Adrenal gland (tissue), 12 donors: ENCODE data around the gene ASAP2. TPM values are rescaled to one million over a fixed set of nuclear protein-coding genes. Genes with fewer than 3 reads are reported as not detected.
A peak's percentile ranks its signal among the peaks of the same experiment; 100 is the strongest.

Experiments used
- DNase-seq, 7 donors: peaks; one replicate each; pipeline ENCODE4 v3.0.0-alpha.2; 2019 to 2020
- H3K27ac ChIP-seq, 5 donors: fragments of 200-600 bp; sonication (generic) in 4 of 5; 1 replicate in 3 of 5; 2 replicates in 2 of 5; pipeline versions ENCODE4 v1.5.1 to v1.8.0; 2016 to 2020; ENCODE audit warnings: mild to moderate bottlenecking in 1 of 5
- H3K27me3 ChIP-seq: fragments of 200-600 bp; 2 replicates; pipeline ENCODE4 v1.8.0; 2021
- H3K36me3 ChIP-seq, 2 donors: fragments of 200-600 bp; replicated peaks in 1 of 2; 1 replicate in 1 of 2; 2 replicates in 1 of 2; pipeline versions ENCODE4 v1.5.1 to v1.8.0; 2018 to 2022
- H3K4me1 ChIP-seq, 2 donors: fragments of 200-600 bp; replicated peaks in 1 of 2; 1 replicate in 1 of 2; 2 replicates in 1 of 2; pipeline versions ENCODE4 v1.5.1 to v1.8.0; 2018 to 2021
- H3K4me3 ChIP-seq, 4 donors: fragments of 200-600 bp; sonication (generic) in 3 of 4; one replicate each; pipeline ENCODE4 v1.5.1; 2016 to 2018
- H3K9me3 ChIP-seq, 3 donors: fragments of 200-600 bp; sonication (generic) in 1 of 3; replicated peaks in 1 of 3; 1 replicate in 2 of 3; 2 replicates in 1 of 3; pipeline versions ENCODE4 v1.5.1 to v1.8.0; 2016 to 2021
- POLR2A ChIP-seq, 2 donors: fragments of 450-650 bp; IDR thresholded peaks; one replicate each; pipeline ENCODE4 v1.6.1; 2017; ENCODE audit warnings: antibody characterized with exemption in 2 of 2, mild to moderate bottlenecking in 2 of 2, moderate library complexity in 1 of 2
- WGBS, 4 donors: extraction: QIAGEN DNeasy Blood & Tissue Kit in 2 of 4; methylation state at CpG; one replicate each; pipeline versions ENCODE4 v1.1.5 to v1.1.7; 2013 to 2017; 5-methylcytosine and 5-hydroxymethylcytosine counted together
- intact Hi-C, 2 donors: fragments of 100-400 bp; cut with DNase I; formaldehyde crosslinking; loops; one replicate each; pipeline versions ENCODE4 v1.14.1 to v1.15.0; 2022 to 2023
- polyA plus RNA-seq, 3 donors: library from polyadenylated mRNA; stranded (reverse); fragments of 200-250 nt in 2 of 3; fragments of 350-450 nt in 1 of 3; fragmentation: Illumina TruSeq in 1 of 3; extraction: RNeasy Lipid Tissue Mini Kit (QIAGEN cat#74804) in 1 of 3; gene quantifications; one replicate each; pipeline ENCODE4 v1.2.3, GENCODE V29; 2013 to 2014
- total RNA-seq, 9 donors: library from RNA; depleted of rRNA in 4 of 9; stranded (reverse); fragments of >200 nt in 4 of 9; fragments of 120-200 nt in 1 of 9; fragmentation: NEBNext Ultra II Directional in 1 of 9; extraction: Animal tissue kit (Norgen Biotek cat#: 25700) in 1 of 9; gene quantifications; one replicate each; pipeline versions ENCODE4 v1.1.0 to v1.2.4, GENCODE V29; 2013 to 2023
- TF ChIP-seq, protein P1 (sequence below), 6 experiments: fragments of 450-650 bp in 4 of 6; fragments of 200-600 bp in 2 of 6; sonication (generic) in 1 of 6; IDR thresholded peaks; 1 replicate in 5 of 6; 2 replicates in 1 of 6; pipeline versions ENCODE4 v1.5.1 to v1.8.0; 2016 to 2021; ENCODE audit warnings: antibody characterized with exemption in 6 of 6, mild to moderate bottlenecking in 2 of 6, moderate library complexity in 1 of 6
- donor health status: healthy with polysubstance abuse.
- donor health status: Bipolar disorder and iron deficiency.
- donor health status: DM: yes; HTN: yes; CAD: no.
- donor health status: DM: no; HTN: no; CAD: no.
- donor health status: DM: no; HTN: no; CAD: no.
- donor health status: DM: yes; HTN: yes; CAD: no.

ASAP2 gene
- total and polyA plus RNA-seq, 12 donors = 5.4 to 12.9 (median 7.7) TPM

DNA sequence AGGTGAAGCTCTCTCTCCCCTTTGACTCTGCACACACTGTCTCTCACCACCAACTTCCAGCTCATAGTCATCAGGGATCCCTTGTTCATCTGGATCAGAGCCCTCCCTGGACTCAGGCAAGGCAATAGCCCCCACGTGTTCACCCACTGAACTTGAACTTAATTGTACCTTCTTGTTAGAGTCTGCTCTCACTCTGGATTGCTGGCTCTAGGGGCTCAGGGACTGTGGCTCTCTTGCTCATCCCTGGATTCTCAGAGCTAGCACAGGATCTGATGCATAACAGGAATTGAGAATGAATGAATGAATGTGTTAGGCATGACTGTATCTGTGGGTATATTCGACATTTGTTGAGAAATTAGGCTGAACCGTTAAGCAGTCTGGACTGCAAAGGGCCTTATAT, 16.7 kb upstream of the ASAP2 start:
- TF ChIP-seq POLR2A (IDR thresholded peaks at IDR 0.05) = no peak
- TF ChIP-seq, protein P1, sequence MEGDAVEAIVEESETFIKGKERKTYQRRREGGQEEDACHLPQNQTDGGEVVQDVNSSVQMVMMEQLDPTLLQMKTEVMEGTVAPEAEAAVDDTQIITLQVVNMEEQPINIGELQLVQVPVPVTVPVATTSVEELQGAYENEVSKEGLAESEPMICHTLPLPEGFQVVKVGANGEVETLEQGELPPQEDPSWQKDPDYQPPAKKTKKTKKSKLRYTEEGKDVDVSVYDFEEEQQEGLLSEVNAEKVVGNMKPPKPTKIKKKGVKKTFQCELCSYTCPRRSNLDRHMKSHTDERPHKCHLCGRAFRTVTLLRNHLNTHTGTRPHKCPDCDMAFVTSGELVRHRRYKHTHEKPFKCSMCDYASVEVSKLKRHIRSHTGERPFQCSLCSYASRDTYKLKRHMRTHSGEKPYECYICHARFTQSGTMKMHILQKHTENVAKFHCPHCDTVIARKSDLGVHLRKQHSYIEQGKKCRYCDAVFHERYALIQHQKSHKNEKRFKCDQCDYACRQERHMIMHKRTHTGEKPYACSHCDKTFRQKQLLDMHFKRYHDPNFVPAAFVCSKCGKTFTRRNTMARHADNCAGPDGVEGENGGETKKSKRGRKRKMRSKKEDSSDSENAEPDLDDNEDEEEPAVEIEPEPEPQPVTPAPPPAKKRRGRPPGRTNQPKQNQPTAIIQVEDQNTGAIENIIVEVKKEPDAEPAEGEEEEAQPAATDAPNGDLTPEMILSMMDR (IDR thresholded peaks at IDR 0.05) = no peak
- WGBS, 4 donors = 88 to 94% (median 89%) methylated on average over 3 of the region's 3 CpGs
- no peak overlapping the region for H3K4me3 ChIP-seq
- peak in 1 of 7 donors; percentile 9 for DNase-seq
- H3K36me3 ChIP-seq = no peaks in the 10 kb centered on the region
- peaks cover 0 to 11% of the 10 kb centered on the region in 2 donors for H3K4me1 ChIP-seq
- H3K27ac ChIP-seq = no peak overlapping the region
- intact Hi-C loops = no loop called here
- H3K9me3 ChIP-seq = no peaks in the 10 kb centered on the region
- H3K27me3 ChIP-seq = no peaks in the 10 kb centered on the region

DNA sequence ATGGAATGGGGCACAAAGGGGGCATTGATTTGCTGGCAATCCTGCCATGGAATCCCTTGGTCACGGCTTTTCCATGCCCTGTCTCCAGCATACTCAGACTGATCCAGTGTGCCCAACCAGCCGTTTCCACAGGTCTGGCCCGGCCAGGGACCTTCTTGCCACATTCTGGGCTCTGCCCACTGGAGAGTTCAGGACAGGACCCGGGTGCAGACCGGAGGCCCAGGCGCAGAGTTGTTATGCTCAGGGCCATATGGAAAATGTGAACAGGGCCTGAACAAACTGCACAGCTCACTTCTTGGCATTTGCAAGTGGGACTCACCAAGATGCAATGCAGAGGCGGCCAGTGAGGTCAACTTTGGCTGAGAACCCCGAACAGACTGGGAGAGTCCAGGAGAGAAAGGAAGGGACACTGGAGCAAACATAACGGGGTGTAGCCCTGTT, 15.6 kb upstream of the ASAP2 start:
- DNase-seq = peak; percentile 81 to 96 (median 92)
- 24 to 34% (median 28%) methylated on average over 7 to 9 of the region's 9 CpGs for WGBS, 4 donors
- peaks cover 0 to 11% of the 10 kb centered on the region in 2 donors for H3K4me1 ChIP-seq
- no peak overlapping the region for H3K4me3 ChIP-seq
- H3K27ac ChIP-seq = peak overlapping the region in 3 of 5 donors; percentile 2 to 85 (median 56)
- intact Hi-C loops = no loop called here
- H3K27me3 ChIP-seq = no peaks in the 10 kb centered on the region
- no peaks in the 10 kb centered on the region for H3K9me3 ChIP-seq
- TF ChIP-seq, protein P1 (IDR thresholded peaks at IDR 0.05) = no peak
- TF ChIP-seq POLR2A (IDR thresholded peaks at IDR 0.05) = peak in 1 of 2 donors; percentile 10
- no peaks in the 10 kb centered on the region for H3K36me3 ChIP-seq

DNA sequence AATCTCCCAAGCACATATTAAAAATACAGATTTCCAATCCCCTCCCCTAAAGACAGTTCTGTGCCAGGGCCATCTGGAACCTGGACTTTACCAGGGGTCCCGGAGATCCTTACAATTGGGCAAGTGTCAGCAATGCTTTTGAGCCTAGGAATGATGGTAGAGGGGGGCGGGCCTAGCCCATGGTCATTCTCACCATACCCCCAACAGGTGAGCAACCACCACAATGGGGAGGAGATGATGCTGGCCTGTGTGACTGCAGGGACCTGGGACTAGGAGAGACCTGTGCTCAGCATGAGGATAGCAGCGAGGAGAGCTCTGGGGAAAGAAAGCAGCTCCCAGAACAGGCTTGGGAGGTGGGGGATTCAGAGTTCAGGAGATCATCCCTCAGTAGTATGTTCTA, 13.9 kb upstream of the ASAP2 start:
- no peak overlapping the region for H3K27ac ChIP-seq

DNA sequence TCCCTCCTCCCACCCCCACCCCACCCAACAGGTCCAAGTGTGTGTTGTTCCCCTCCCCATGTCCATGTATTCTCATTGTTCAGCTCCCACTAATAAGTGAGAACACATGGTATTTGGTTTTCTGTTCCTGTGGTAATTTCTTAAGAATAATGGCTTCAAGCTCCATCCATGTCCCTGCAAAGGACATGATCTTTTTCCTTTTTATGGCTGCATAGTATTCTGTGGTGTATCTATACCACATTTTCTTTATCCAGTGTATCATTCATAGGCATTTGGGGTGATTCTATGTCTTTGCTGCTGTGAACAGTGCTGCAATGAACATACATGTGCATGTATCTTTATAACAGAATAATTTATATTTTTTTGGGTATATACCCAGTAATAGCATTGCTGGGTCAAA, 12.3 kb upstream of the ASAP2 start:
- Histone ChIP-seq H3K27ac (no peak overlapping the region), H3K36me3 (no peaks in the 10 kb centered on the region), H3K27me3 (no peaks in the 10 kb centered on the region), H3K4me1 (peaks cover 0 to 11% of the 10 kb centered on the region in 2 donors), H3K4me3 (no peak overlapping the region), H3K9me3 (no peaks in the 10 kb centered on the region)
- no peak for TF ChIP-seq POLR2A (IDR thresholded peaks at IDR 0.05)
- TF ChIP-seq, protein P1 (IDR thresholded peaks at IDR 0.05) = no peak
- intact Hi-C loops = no loop called here
- DNase-seq = no peak

More for the DNA sequence above, 13.9 kb upstream of the ASAP2 start:
- Histone ChIP-seq H3K4me3 (no peak overlapping the region), H3K4me1 (peaks cover 0 to 11% of the 10 kb centered on the region in 2 donors), H3K27me3 (no peaks in the 10 kb centered on the region), H3K9me3 (no peaks in the 10 kb centered on the region), H3K36me3 (no peaks in the 10 kb centered on the region)
- 94 to 98% (median 96%) methylated on average over 3 of the region's 3 CpGs for WGBS, 4 donors
- no peak for TF ChIP-seq POLR2A (IDR thresholded peaks at IDR 0.05)
- TF ChIP-seq, protein P1 (IDR thresholded peaks at IDR 0.05) = no peak
- intact Hi-C loops = no loop called here
- DNase-seq = peak in 1 of 7 donors; percentile 1
